Measurements from ENCODE around the gene CSRP1.

GRCh38 chr1:201460814-201461644 is 45.9 kb downstream of the CSRP1 start:
- TF ChIP-seq, protein P1, sequence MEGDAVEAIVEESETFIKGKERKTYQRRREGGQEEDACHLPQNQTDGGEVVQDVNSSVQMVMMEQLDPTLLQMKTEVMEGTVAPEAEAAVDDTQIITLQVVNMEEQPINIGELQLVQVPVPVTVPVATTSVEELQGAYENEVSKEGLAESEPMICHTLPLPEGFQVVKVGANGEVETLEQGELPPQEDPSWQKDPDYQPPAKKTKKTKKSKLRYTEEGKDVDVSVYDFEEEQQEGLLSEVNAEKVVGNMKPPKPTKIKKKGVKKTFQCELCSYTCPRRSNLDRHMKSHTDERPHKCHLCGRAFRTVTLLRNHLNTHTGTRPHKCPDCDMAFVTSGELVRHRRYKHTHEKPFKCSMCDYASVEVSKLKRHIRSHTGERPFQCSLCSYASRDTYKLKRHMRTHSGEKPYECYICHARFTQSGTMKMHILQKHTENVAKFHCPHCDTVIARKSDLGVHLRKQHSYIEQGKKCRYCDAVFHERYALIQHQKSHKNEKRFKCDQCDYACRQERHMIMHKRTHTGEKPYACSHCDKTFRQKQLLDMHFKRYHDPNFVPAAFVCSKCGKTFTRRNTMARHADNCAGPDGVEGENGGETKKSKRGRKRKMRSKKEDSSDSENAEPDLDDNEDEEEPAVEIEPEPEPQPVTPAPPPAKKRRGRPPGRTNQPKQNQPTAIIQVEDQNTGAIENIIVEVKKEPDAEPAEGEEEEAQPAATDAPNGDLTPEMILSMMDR (IDR thresholded peaks at IDR 0.05; ENCODE audit: insufficient read depth, low read depth, low read length), result no peak
- no peak for TF ChIP-seq EZH2 (IDR thresholded peaks at IDR 0.05; ENCODE audit: insufficient read depth, low read length)

Measured in astrocyte (in vitro differentiated cells and primary cell).